Measurements from ENCODE around the gene CLCN2.

GRCh38 chr3:184299488-184300377 is 61.7 kb downstream of the CLCN2 start:
- TF ChIP-seq, protein P1, sequence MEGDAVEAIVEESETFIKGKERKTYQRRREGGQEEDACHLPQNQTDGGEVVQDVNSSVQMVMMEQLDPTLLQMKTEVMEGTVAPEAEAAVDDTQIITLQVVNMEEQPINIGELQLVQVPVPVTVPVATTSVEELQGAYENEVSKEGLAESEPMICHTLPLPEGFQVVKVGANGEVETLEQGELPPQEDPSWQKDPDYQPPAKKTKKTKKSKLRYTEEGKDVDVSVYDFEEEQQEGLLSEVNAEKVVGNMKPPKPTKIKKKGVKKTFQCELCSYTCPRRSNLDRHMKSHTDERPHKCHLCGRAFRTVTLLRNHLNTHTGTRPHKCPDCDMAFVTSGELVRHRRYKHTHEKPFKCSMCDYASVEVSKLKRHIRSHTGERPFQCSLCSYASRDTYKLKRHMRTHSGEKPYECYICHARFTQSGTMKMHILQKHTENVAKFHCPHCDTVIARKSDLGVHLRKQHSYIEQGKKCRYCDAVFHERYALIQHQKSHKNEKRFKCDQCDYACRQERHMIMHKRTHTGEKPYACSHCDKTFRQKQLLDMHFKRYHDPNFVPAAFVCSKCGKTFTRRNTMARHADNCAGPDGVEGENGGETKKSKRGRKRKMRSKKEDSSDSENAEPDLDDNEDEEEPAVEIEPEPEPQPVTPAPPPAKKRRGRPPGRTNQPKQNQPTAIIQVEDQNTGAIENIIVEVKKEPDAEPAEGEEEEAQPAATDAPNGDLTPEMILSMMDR (IDR thresholded peaks at IDR 0.05): no peak
- TF ChIP-seq POLR2A (IDR thresholded peaks at IDR 0.05): no peak

All from body of pancreas (tissue), 4 donors.